ENCODE data around the gene SHANK1. TPM values are rescaled to one million over a fixed set of nuclear protein-coding genes. Genes with fewer than 3 reads are reported as not detected.

Gene SHANK1
- total RNA-seq, 4 donors from 2014 or later: 0.11 to 0.42 (median 0.39) TPM; not detected in 1

DNA sequence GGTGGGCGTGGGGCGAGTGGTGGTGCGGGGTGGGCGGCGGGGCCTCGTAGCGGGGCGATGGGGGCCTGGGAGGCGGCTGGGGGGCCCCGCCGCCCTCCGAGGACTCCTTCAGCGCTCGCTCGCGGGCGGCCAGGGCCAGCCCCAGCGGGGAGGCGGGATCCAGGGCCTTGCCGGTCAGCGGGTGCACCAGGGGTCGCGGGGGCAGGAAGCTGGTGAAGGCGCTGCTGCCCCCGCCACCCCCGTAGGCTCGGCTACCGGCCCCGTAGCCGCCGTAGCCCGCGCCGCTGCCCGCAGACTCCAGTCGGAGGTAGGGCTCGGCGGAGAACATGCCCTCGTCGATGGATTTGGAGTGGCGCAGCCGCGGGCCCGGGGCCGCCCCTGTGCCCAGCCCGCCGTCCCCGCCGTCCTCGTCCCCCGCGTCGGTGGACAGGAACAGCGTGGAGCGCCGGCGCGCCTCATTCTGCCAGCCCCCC, 51.8 kb downstream of the SHANK1 start:
- no peak overlapping the region for H3K27ac ChIP-seq (replicated peaks in 1 of 4)
- peaks cover 16 to 91% (median 40%) of the 10 kb centered on the region in 4 donors for H3K27me3 ChIP-seq
- no peaks in the 10 kb centered on the region for H3K36me3 ChIP-seq
- TF ChIP-seq, protein P1, sequence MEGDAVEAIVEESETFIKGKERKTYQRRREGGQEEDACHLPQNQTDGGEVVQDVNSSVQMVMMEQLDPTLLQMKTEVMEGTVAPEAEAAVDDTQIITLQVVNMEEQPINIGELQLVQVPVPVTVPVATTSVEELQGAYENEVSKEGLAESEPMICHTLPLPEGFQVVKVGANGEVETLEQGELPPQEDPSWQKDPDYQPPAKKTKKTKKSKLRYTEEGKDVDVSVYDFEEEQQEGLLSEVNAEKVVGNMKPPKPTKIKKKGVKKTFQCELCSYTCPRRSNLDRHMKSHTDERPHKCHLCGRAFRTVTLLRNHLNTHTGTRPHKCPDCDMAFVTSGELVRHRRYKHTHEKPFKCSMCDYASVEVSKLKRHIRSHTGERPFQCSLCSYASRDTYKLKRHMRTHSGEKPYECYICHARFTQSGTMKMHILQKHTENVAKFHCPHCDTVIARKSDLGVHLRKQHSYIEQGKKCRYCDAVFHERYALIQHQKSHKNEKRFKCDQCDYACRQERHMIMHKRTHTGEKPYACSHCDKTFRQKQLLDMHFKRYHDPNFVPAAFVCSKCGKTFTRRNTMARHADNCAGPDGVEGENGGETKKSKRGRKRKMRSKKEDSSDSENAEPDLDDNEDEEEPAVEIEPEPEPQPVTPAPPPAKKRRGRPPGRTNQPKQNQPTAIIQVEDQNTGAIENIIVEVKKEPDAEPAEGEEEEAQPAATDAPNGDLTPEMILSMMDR (IDR thresholded peaks at IDR 0.05): no peak
- TF ChIP-seq POLR2AphosphoS5 (IDR thresholded peaks at IDR 0.05) (no peak), POLR2A (IDR thresholded peaks at IDR 0.05; ENCODE audit: low read depth) (no peak), EP300 (IDR thresholded peaks at IDR 0.05) (no peak)
- 20% methylated on average over 2 of the region's 58 CpGs for WGBS
- intact Hi-C loops (cut with DNase I): loop anchor here (5.0 kb wide), 1 partner anchor 115 kb away; no protein-coding TSS in a partner anchor
- peak overlapping the region in 1 of 4 donors; percentile 10 for H3K4me3 ChIP-seq
- H3K4me1 ChIP-seq: peaks cover 4 to 30% (median 23%) of the 10 kb centered on the region in 4 donors
- DNase-seq (ENCODE audit: extremely low spot score): no peak
- no peaks in the 10 kb centered on the region for H3K9me3 ChIP-seq

DNA sequence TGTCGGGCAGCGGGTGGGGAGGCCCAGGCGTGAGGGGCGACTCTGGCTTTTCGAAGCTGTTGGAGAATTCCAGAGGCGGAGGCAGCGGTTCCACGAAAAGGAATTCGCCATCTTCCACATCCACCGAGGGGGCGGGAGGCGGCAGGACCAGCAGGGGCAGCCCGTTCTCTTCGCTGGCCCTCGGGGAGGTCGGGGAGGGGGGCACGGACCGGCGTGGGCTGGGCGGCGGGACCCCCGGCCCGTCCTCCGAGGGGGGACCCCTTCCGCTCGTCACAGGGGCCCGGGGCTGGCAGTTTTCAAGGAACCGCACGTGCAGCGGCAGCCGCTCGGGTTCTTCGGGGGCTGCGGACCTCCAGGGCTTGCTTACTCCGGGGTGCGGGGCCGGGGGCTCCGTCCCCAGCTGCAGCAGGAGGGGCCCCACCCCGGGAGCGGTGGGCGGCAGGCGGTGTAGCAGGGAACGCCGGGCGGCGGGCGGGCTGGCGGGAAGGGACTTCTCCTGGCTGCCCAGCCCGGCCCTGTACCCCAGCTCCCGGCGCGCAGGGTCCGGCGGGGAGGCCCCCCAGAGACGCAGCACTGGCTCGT, 52.3 kb downstream of the SHANK1 start:
- 13% methylated on average over 9 of the region's 56 CpGs for WGBS
- Histone ChIP-seq H3K27ac (replicated peaks in 1 of 4) (no peak overlapping the region), H3K9me3 (no peaks in the 10 kb centered on the region), H3K4me3 (peak overlapping the region in 1 of 4 donors; percentile 10), H3K4me1 (peaks cover 4 to 30% (median 23%) of the 10 kb centered on the region in 4 donors), H3K27me3 (peaks cover 16 to 92% (median 42%) of the 10 kb centered on the region in 4 donors), H3K36me3 (no peaks in the 10 kb centered on the region)
- TF ChIP-seq POLR2A (IDR thresholded peaks at IDR 0.05; ENCODE audit: low read depth) (no peak), EP300 (IDR thresholded peaks at IDR 0.05) (no peak), POLR2AphosphoS5 (IDR thresholded peaks at IDR 0.05) (no peak)
- TF ChIP-seq, protein P1 (IDR thresholded peaks at IDR 0.05): no peak
- no peak for DNase-seq (ENCODE audit: extremely low spot score)
- intact Hi-C loops (cut with DNase I): loop anchor here (5.0 kb wide), 1 partner anchor 115 kb away; no protein-coding TSS in a partner anchor

DNA sequence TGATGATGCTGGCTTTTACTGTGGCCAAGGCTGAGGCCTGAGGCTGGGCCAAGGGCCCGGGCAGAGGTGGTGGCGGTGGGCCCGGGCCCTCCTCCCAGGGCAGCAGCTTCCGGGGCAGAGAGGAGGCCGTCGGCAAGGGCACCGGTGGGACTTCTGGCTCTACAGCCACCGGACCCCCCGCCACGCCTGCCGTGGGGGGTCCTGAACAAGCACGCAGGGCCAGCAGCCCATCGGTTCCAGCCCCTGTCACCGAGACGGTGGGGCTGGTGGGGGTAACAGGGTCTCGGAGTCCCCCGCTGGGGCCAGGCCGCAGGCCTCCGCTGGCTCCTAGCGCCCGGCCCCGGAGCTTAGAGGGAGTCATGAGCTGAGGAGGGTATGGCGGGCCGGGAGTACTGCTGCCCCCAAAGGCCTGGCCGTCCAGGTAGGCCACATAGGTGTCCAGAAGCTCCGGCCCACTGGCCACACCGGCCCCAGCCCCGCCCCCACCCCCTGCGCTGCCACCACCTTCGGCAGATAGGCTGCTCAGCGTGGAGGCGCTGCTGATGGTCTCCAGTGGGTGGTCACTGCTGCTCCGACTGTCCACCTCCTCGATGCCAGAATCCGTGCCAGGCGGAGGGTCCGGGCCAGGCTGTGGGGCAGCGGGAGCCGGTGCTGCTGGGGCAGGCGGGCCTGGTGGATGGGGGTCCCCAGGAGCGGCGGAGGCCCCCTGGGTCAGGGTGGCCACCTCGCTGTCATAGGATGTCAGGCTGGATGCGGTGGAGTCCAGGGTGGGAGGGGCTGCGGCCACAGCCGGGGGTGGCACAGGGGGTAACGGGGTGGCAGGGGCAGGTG, 53.0 kb downstream of the SHANK1 start:
- no peak for DNase-seq (ENCODE audit: extremely low spot score)
- Histone ChIP-seq H3K4me1 (peaks cover 4 to 30% (median 23%) of the 10 kb centered on the region in 4 donors), H3K27me3 (peaks cover 16 to 92% (median 47%) of the 10 kb centered on the region in 4 donors), H3K27ac (replicated peaks in 1 of 4) (no peak overlapping the region), H3K36me3 (no peaks in the 10 kb centered on the region), H3K4me3 (no peak overlapping the region), H3K9me3 (no peaks in the 10 kb centered on the region)
- intact Hi-C loops (cut with DNase I): loop anchor here (5.0 kb wide), 1 partner anchor 116 kb away; no protein-coding TSS in a partner anchor
- 18% methylated on average over 19 of the region's 47 CpGs for WGBS
- TF ChIP-seq POLR2A (IDR thresholded peaks at IDR 0.05; ENCODE audit: low read depth) (no peak), EP300 (IDR thresholded peaks at IDR 0.05) (no peak), POLR2AphosphoS5 (IDR thresholded peaks at IDR 0.05) (no peak)
- TF ChIP-seq, protein P1 (IDR thresholded peaks at IDR 0.05): no peak

DNA sequence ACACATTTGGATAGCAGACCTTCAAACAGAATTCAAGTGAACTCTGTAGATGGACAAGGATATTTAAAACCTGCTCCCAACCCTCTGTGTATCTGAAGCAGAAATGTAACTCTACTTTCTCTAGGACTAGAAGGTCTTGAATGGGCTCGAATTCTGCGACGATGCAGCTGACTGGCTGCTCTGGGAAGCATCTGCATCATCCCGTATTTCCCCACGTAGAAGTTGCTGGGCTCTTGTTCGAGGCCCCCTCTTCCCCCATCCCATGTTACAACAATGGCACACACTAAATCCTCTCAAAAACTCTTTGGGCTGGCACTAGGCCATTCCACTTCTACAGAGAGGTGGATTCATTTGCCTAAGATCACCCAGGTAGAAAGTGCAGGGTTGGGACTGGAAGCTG, 55.4 kb downstream of the SHANK1 start:
- Histone ChIP-seq H3K27ac (replicated peaks in 1 of 4) (no peak overlapping the region), H3K36me3 (no peaks in the 10 kb centered on the region), H3K27me3 (peaks cover 16 to 93% (median 48%) of the 10 kb centered on the region in 4 donors), H3K9me3 (no peaks in the 10 kb centered on the region), H3K4me1 (peaks cover 8 to 32% (median 26%) of the 10 kb centered on the region in 4 donors), H3K4me3 (no peak overlapping the region)
- intact Hi-C loops (cut with DNase I): no loop called here
- WGBS: 87% methylated on average over 6 of the region's 6 CpGs
- DNase-seq (ENCODE audit: extremely low spot score): no peak
- TF ChIP-seq EP300 (IDR thresholded peaks at IDR 0.05): no peak

DNA sequence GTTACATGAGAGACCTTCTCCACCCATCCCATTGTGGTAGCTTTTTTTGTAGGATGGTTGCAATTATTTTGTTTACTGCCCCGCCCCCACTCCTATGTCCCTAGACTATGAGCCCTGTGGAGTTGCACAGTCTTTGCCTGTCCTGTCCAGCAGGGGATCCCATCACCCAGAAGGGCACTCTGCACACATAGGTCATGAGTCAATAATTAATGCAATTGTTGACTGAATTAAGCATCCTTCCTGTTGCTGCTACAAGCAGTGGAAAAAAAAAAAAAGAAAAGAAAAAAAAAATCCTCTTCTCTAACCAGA, 56.2 kb downstream of the SHANK1 start:
- WGBS: 87% methylated on average over 1 of the region's 1 CpG
- intact Hi-C loops (cut with DNase I): no loop called here
- no peaks in the 10 kb centered on the region for H3K9me3 ChIP-seq
- H3K36me3 ChIP-seq: no peaks in the 10 kb centered on the region
- H3K27ac ChIP-seq (replicated peaks in 1 of 4): no peak overlapping the region
- no peak for DNase-seq (ENCODE audit: extremely low spot score)
- H3K4me1 ChIP-seq: peaks cover 16 to 36% (median 32%) of the 10 kb centered on the region in 4 donors
- TF ChIP-seq EP300 (IDR thresholded peaks at IDR 0.05) (no peak), POLR2A (IDR thresholded peaks at IDR 0.05; ENCODE audit: low read depth) (no peak), POLR2AphosphoS5 (IDR thresholded peaks at IDR 0.05) (no peak)
- TF ChIP-seq, protein P1 (IDR thresholded peaks at IDR 0.05): no peak
- no peak overlapping the region for H3K4me3 ChIP-seq
- peaks cover 19 to 93% (median 49%) of the 10 kb centered on the region in 4 donors for H3K27me3 ChIP-seq

All from esophagus muscularis mucosa (tissue), 4 donors.